Measurements from ENCODE around the gene PRDX2.

The PRDX2 gene

DNA sequence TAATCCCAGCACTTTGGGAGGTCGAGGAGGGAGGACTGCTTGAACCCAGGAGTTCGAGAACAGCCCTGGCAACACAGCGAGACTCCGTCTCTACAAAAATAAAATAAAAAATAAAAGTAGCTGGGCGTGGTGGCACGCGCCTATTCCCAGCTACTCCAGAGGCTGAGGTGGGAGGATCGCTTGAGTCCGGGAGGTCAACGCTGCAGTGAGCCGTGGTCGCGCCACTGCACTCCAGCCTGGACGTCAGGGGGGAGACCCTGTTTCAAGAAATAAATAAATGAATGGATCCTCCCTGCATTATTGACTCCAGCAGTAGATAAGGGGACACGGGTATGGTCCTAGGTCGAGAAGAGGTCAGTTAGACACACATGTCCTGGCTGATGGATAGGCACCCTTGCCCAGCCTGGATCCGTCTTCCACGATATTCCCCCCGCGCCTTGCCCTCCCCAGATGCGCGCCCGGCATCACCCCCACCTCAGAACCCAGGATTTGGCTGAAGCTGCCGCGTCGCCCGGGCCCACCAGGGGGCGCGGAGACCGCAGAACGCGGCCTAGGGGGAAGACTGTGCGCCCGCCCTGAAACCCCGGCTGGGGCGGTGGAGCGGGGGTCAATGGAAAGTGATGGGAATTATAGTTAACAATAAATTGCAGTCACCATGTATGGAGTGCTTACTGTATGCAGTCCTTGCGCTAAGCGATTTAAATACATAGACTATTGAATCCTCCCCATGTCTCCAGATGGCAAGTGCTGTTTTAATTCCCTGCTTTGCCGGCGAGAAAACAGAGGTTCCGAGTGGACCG lies 24.2 kb downstream of the PRDX2 start:
- H3K4me1 ChIP-seq (ENCODE audit: low read length) = peaks cover 32% of the 10 kb centered on the region
- H3K27me3 ChIP-seq (ENCODE audit: low read depth, low read length) = no peaks in the 10 kb centered on the region
- peaks cover 14% of the 10 kb centered on the region; the same call in 1 of the 2 replicates for H3K79me2 ChIP-seq (ENCODE audit: low read length)
- TF ChIP-seq EZH2phosphoT487 (IDR thresholded peaks at IDR 0.05; ENCODE audit: low read depth) = no peak
- TF ChIP-seq CTCF (IDR thresholded peaks at IDR 0.05; ENCODE audit: low read depth, low read length) = peak; percentile 97
- H3K9ac ChIP-seq (ENCODE audit: low read length) = peak overlapping the region; percentile 83
- H4K20me1 ChIP-seq (ENCODE audit: insufficient read depth, low read length) = no peaks in the 10 kb centered on the region
- H2AFZ ChIP-seq (ENCODE audit: low read depth, low read length) = 0 out of 2 replicates have a peak overlapping the region, but pooled peaks have one; percentile 66
- H3K4me2 ChIP-seq (ENCODE audit: low read length) = peak overlapping the region; percentile 88
- H3K36me3 ChIP-seq (replicated peaks; ENCODE audit: low read depth, low read length) = peaks cover 3% of the 10 kb centered on the region
- peak overlapping the region; percentile 82 for H3K4me3 ChIP-seq (ENCODE audit: low read length)
- no peaks in the 10 kb centered on the region for H3K9me3 ChIP-seq (ENCODE audit: insufficient read depth, low read length)
- peak overlapping the region; percentile 83 for H3K27ac ChIP-seq (ENCODE audit: low read length)

- Histone ChIP-seq H3K4me3 (ENCODE audit: low read length) (peak within 1 kb of the TSS; percentile 80), H3K4me2 (ENCODE audit: low read length) (peak within 1 kb of the TSS; percentile 74), H3K27me3 (ENCODE audit: low read depth, low read length) (no peaks in the 10 kb centered on the region), H3K9me3 (ENCODE audit: insufficient read depth, low read length) (no peaks in the 10 kb centered on the region), H3K79me2 (ENCODE audit: low read length) (peaks cover 14% of the 10 kb centered on the region; the same call in 1 of the 2 replicates), H3K9ac (ENCODE audit: low read length) (peak within 1 kb of the TSS; percentile 66), H4K20me1 (ENCODE audit: insufficient read depth, low read length) (no peaks in the 10 kb centered on the region), H3K27ac (ENCODE audit: low read length) (peak within 1 kb of the TSS; percentile 45), H3K4me1 (ENCODE audit: low read length) (peaks cover 19% of the 10 kb centered on the region), H3K36me3 (replicated peaks; ENCODE audit: low read depth, low read length) (peaks cover 3% of the 10 kb centered on the region), H2AFZ (ENCODE audit: low read depth, low read length) (peak within 1 kb of the TSS; percentile 28; the same call in 1 of the 2 replicates)
- TF ChIP-seq EZH2phosphoT487 (IDR thresholded peaks at IDR 0.05; ENCODE audit: low read depth) (no peak), CTCF (IDR thresholded peaks at IDR 0.05; ENCODE audit: low read depth, low read length) (no peak)
Measured at GRCh38 chr19:12774588-12775555, 26.7 kb downstream of the PRDX2 start, which contains the start of gene HOOK2. HOOK2 (minus strand) TSS chr19:12775552; CDS start chr19:12775449, 103 bp downstream.

GRCh38 chr19:12773571-12773970 lies 28.0 kb downstream of the PRDX2 start:
- TF ChIP-seq CTCF (IDR thresholded peaks at IDR 0.05; ENCODE audit: low read depth, low read length) (peak; percentile 41), EZH2phosphoT487 (IDR thresholded peaks at IDR 0.05; ENCODE audit: low read depth) (no peak)
- Histone ChIP-seq H3K27me3 (ENCODE audit: low read depth, low read length) (no peaks in the 10 kb centered on the region), H3K27ac (ENCODE audit: low read length) (no peak overlapping the region), H2AFZ (ENCODE audit: low read depth, low read length) (no peak overlapping the region), H3K9ac (ENCODE audit: low read length) (no peak overlapping the region), H3K4me3 (ENCODE audit: low read length) (no peak overlapping the region), H3K79me2 (ENCODE audit: low read length) (0 out of 2 replicates have a peak, but pooled peaks cover 4% of the 10 kb centered on the region), H4K20me1 (ENCODE audit: insufficient read depth, low read length) (no peaks in the 10 kb centered on the region), H3K36me3 (replicated peaks; ENCODE audit: low read depth, low read length) (peaks cover 3% of the 10 kb centered on the region), H3K4me2 (ENCODE audit: low read length) (no peak overlapping the region), H3K4me1 (ENCODE audit: low read length) (peaks cover 7% of the 10 kb centered on the region; the same call in 1 of the 2 replicates), H3K9me3 (ENCODE audit: insufficient read depth, low read length) (no peaks in the 10 kb centered on the region)
